ENCODE results near the gene ZNF605.

GRCh38 chr12:132949936-132950837, 5.9 kb downstream of the ZNF605 start:
- TF ChIP-seq, protein P1, sequence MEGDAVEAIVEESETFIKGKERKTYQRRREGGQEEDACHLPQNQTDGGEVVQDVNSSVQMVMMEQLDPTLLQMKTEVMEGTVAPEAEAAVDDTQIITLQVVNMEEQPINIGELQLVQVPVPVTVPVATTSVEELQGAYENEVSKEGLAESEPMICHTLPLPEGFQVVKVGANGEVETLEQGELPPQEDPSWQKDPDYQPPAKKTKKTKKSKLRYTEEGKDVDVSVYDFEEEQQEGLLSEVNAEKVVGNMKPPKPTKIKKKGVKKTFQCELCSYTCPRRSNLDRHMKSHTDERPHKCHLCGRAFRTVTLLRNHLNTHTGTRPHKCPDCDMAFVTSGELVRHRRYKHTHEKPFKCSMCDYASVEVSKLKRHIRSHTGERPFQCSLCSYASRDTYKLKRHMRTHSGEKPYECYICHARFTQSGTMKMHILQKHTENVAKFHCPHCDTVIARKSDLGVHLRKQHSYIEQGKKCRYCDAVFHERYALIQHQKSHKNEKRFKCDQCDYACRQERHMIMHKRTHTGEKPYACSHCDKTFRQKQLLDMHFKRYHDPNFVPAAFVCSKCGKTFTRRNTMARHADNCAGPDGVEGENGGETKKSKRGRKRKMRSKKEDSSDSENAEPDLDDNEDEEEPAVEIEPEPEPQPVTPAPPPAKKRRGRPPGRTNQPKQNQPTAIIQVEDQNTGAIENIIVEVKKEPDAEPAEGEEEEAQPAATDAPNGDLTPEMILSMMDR (IDR thresholded peaks at IDR 0.05), result no peak
- no peak for TF ChIP-seq POLR2AphosphoS5 (IDR thresholded peaks at IDR 0.05)
